Activated CD4-positive, CD25-positive, alpha-beta regulatory T cell treated with anti-CD3 and anti-CD28 coated beads, Interleukin-2, amount 50 U/mL, for 16 hours (primary cell): ENCODE results near the gene IFNA1.
"Not testable (repeated sequence)": the region's sequence is repeated elsewhere in the genome, so short reads cannot be mapped to it uniquely, and the experiment has no call there.

Source experiments
- DNase-seq: peaks from one replicate; pipeline ENCODE4 v3.0.0-alpha.2; 2020; ENCODE audit warnings: low read depth, low spot score

IFNA1 gene

GRCh38 chr9:21443849-21444625, 3.8 kb downstream of the IFNA1 start:
- no peak for DNase-seq

GRCh38 chr9:21449312-21449711, 9.1 kb downstream of the IFNA1 start:
- DNase-seq: not testable (repeated sequence)

GRCh38 chr9:21450733-21451394, 10.6 kb downstream of the IFNA1 start:
- DNase-seq: no peak

GRCh38 chr9:21452681-21453080, 12.4 kb downstream of the IFNA1 start:
- no peak for DNase-seq

- DNase-seq: no peak
Observed at GRCh38 chr9:21454149-21454548, 13.9 kb downstream of the IFNA1 start.

- DNase-seq: no peak
Observed at GRCh38 chr9:21455320-21455719, 15.1 kb downstream of the IFNA1 start.

- DNase-seq: no peak
Observed at GRCh38 chr9:21461377-21461776, 21.1 kb downstream of the IFNA1 start.

GRCh38 chr9:21465138-21465537, 24.9 kb downstream of the IFNA1 start:
- no peak for DNase-seq

GRCh38 chr9:21465859-21466518, 25.8 kb downstream of the IFNA1 start:
- no peak for DNase-seq

GRCh38 chr9:21470126-21470525, 29.9 kb downstream of the IFNA1 start:
- DNase-seq: no peak

- DNase-seq: no peak
Observed at GRCh38 chr9:21473236-21473635, 33.0 kb downstream of the IFNA1 start.

GRCh38 chr9:21477466-21477865, 37.2 kb downstream of the IFNA1 start:
- no peak for DNase-seq

GRCh38 chr9:21479152-21479702, 39.0 kb downstream of the IFNA1 start:
- no peak for DNase-seq

GRCh38 chr9:21481470-21482056, 41.3 kb downstream of the IFNA1 start:
- no peak for DNase-seq

- no peak for DNase-seq
Observed at GRCh38 chr9:21482213-21482612, 42.0 kb downstream of the IFNA1 start, which contains the start of gene IFNE. Gene IFNE, minus strand, starts transcription at chr9:21482313. Its CDS starts 619 bp downstream, at chr9:21481694.
